Measurements from ENCODE around the gene RNU1-2.
"Not testable (repeated sequence)": the region's sequence is repeated elsewhere in the genome, so short reads cannot be mapped to it uniquely, and the experiment has no call there.

RNU1-2 gene

GRCh38 chr1:16927711-16928485 lies 32.1 kb downstream of the RNU1-2 start:
- DNase-seq, result no peak

- DNase-seq, result not testable (repeated sequence)
Observed at GRCh38 chr1:16929146-16930041, 33.6 kb downstream of the RNU1-2 start.

GRCh38 chr1:16931206-16931934 lies 35.6 kb downstream of the RNU1-2 start:
- not testable (repeated sequence) for DNase-seq

DNA sequence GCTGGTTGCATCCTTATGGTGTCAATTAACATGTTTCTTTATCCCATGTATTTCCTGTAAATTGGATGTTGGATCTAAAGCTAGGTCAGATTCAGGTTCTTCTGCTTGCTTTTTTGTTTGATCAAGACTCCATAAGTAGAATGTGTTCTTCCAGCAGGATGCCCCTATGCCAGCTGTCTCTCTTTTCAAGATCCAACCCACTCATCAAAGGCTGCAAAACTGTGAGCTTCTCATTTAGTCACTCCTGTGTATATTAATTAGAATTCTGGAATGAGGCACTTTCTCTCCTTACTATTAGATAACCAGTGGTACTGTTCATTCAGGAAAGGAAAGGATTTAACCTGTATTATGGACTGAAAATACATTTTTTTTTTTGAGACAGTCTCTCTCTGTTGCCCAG lies 38.2 kb downstream of the RNU1-2 start:
- not testable (repeated sequence) for DNase-seq

GRCh38 chr1:16936580-16936979 lies 40.8 kb downstream of the RNU1-2 start:
- not testable (repeated sequence) for DNase-seq

DNA sequence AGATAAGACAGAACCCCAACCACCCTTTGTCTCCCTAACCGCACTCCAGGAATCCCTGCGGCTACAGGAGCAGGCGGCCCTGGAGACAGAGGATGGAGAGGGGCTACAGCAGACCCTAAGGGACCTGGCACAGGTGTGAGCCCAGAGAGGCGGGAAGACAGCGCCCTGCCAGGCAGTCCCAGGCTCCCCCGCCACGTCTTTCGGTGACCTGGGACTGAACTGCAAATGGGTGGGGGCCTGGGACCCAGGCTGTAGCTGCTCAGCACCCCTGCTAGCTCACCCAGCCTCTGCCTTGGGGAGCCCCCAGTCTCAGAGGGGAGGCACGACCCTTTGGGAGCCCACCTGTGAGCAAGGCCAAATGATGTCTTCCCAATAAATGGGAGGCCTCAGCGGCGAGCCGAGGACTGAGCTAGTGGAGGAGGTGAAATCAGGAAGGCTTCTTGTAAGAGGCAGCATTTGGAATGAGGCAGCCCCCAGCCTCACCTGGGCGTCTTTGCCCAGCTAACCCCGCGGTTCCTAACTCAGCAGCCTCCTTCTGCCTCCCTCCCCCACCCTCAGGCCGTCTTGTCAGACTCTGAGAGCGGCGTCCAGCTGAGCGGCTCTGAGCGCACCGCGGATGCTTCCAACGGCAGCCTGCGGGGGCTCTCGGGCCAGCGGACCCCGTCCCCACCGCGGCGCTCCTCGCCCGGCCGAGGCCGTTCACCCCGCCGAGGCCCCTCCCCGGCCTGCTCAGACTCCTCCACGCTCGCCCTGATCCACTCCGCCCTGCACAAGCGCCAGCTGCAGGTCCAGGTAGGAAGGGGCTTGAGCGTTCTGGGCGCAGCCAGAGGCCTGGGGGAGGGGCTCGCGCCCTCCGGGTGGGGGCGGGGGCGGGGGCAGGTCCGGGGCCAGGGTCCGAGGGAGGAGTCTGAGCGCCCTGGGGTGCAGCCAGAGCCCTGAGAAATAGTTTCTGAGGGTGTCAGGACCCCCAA lies 42.9 kb downstream of the RNU1-2 start:
- no peak for DNase-seq

GRCh38 chr1:16939386-16940180 lies 43.8 kb downstream of the RNU1-2 start:
- DNase-seq, result not testable (repeated sequence)

GRCh38 chr1:16944038-16944437 lies 48.3 kb downstream of the RNU1-2 start:
- DNase-seq, result no peak

GRCh38 chr1:16945512-16945911 lies 49.7 kb downstream of the RNU1-2 start:
- DNase-seq, result not testable (repeated sequence)

Data from DMS79 treated with DMSO at 0.1 percent for 48 hours (cell line).